Thoracic aorta (tissue), 2 donors: ENCODE measurements around the gene NACC1. TPM values are rescaled to one million over a fixed set of nuclear protein-coding genes. Genes with fewer than 3 reads are reported as not detected.

Experiments used
- ATAC-seq: fragments of 150-250 bp; one replicate; pipeline ENCODE4 v1.8.0; 2017; ENCODE audit warnings: low read depth; ENCODE audit not compliant: insufficient number of reproducible peaks, low FRiP score
- DNase-seq: peaks from one replicate; pipeline ENCODE4 v3.0.0-alpha.2; 2020; ENCODE audit warnings: low spot score
- H3K27ac ChIP-seq, 2 donors: fragments of 200-600 bp; sonication (generic); 1 replicate in 1 of 2; 2 replicates in 1 of 2; pipeline ENCODE4 v1.5.1; 2016; ENCODE audit warnings: mild to moderate bottlenecking in 2 of 2, moderate library complexity in 2 of 2
- H3K27me3 ChIP-seq: fragments of 200-600 bp; sonication (generic); replicated peaks from 2 replicates; pipeline ENCODE4 v1.6.0; 2016; ENCODE audit warnings: mild to moderate bottlenecking; ENCODE audit not compliant: insufficient read depth
- H3K36me3 ChIP-seq: fragments of 200-600 bp; sonication (generic); one replicate; pipeline ENCODE4 v1.5.1; 2016
- H3K4me1 ChIP-seq, 2 donors: fragments of 200-600 bp; sonication (generic); 1 replicate in 1 of 2; 2 replicates in 1 of 2; pipeline versions ENCODE4 v1.5.1 to v1.6.0; 2016; ENCODE audit warnings: low read depth in 2 of 2, mild to moderate bottlenecking in 1 of 2; ENCODE audit not compliant: control insufficient read depth in 1 of 2
- H3K4me3 ChIP-seq: fragments of 200-600 bp; sonication (generic); 2 replicates; pipeline ENCODE4 v1.5.1; 2016; ENCODE audit warnings: mild to moderate bottlenecking
- H3K9me3 ChIP-seq: fragments of 200-600 bp; sonication (generic); 2 replicates; pipeline ENCODE4 v1.5.1; 2016
- total RNA-seq, 2 donors: library from RNA; depleted of rRNA; stranded (reverse); fragments of >200 nt; gene quantifications; one replicate each; pipeline versions ENCODE4 v1.1.0 to v1.2.3, GENCODE V29; 2016
- TF ChIP-seq, protein P1 (sequence below): fragments of 200-600 bp; sonication (generic); IDR thresholded peaks from one replicate; pipeline ENCODE4 v1.5.1; 2019; ENCODE audit warnings: antibody characterized with exemption

Gene NACC1
- total RNA-seq, result 10 to 100 TPM; 27.2 to 28.8 TPM

- peaks cover under 1% of the 10 kb centered on the region for H3K36me3 ChIP-seq
- ATAC-seq (peak; percentile 72), DNase-seq (peak; percentile 60)
- peaks cover 16 to 44% of the 10 kb centered on the region in 2 donors for H3K4me1 ChIP-seq
- peak within 1 kb of the TSS; percentile 56 to 67 for H3K27ac ChIP-seq
- H3K27me3 ChIP-seq, result no peaks in the 10 kb centered on the region
- peak within 1 kb of the TSS; percentile 100 for H3K4me3 ChIP-seq
- H3K9me3 ChIP-seq, result no peaks in the 10 kb centered on the region
- TF ChIP-seq, protein P1, sequence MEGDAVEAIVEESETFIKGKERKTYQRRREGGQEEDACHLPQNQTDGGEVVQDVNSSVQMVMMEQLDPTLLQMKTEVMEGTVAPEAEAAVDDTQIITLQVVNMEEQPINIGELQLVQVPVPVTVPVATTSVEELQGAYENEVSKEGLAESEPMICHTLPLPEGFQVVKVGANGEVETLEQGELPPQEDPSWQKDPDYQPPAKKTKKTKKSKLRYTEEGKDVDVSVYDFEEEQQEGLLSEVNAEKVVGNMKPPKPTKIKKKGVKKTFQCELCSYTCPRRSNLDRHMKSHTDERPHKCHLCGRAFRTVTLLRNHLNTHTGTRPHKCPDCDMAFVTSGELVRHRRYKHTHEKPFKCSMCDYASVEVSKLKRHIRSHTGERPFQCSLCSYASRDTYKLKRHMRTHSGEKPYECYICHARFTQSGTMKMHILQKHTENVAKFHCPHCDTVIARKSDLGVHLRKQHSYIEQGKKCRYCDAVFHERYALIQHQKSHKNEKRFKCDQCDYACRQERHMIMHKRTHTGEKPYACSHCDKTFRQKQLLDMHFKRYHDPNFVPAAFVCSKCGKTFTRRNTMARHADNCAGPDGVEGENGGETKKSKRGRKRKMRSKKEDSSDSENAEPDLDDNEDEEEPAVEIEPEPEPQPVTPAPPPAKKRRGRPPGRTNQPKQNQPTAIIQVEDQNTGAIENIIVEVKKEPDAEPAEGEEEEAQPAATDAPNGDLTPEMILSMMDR, result no peak
Observed at GRCh38 chr19:13117772-13118423, at the start of gene NACC1. TSS of gene NACC1 (plus strand) at chr19:13118264. CDS start at chr19:13135208, 16,944 bp downstream.

DNA sequence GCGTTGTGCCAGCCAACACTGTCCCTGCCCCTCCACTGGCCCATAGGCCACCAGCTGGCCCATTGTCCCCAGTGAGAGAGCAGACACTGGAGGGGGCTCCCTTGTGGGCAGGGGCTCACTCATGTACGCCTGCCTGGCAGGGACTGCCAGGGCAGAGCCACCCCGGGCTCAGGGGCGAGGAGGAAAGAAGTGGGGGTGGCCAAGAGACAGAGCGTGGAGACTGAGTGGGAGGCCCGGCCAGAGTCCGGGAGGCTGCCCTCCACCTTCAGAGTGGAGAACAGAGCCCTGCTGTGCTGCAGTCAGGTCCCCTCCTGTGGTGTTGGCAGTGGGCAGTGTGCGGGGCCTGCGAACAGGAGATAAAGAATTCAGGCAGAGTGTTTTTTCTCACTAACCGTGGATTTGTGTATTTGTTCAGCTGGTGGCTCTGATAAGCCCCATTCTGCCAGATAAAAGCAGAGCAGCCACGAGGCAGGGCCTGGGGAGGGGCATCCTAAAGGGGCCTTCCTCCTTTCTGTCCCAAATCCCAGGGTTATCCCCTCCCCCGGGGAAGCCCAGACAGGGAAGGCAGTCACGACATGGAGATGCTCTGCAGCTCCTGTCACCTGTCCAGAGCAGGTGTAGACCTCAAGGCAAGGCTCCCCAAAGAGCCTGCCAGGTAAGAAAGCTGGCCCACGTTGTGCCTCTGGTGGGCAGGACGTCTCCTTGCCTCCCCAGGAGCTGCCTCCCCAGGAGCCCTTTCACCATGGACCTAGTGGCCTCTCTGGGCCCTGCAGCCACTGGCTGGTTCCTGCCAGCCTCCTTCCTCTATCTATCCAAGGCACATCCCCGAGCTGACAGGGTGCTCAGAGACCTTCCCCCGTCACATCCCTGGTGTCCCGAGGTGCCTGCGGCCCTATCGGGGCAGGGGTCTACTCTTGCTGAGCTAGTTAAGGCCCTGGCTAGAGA, 48.4 kb upstream of the NACC1 start:
- Histone ChIP-seq H3K4me3 (peak overlapping the region; percentile 54), H3K27me3 (no peaks in the 10 kb centered on the region), H3K36me3 (peaks cover 4% of the 10 kb centered on the region), H3K9me3 (no peaks in the 10 kb centered on the region), H3K27ac (peak overlapping the region; percentile 99 to 100), H3K4me1 (peaks cover 50 to 97% of the 10 kb centered on the region in 2 donors)
- ATAC-seq, result no peak
- TF ChIP-seq, protein P1, result peak; percentile 31
- no peak for DNase-seq

GRCh38 chr19:13070425-13071140, 47.5 kb upstream of the NACC1 start:
- peak overlapping the region; percentile 54 for H3K4me3 ChIP-seq

GRCh38 chr19:13071444-13072187, 46.4 kb upstream of the NACC1 start:
- DNase-seq, result no peak
- TF ChIP-seq, protein P1, result no peak
- peaks cover 37 to 95% of the 10 kb centered on the region in 2 donors for H3K4me1 ChIP-seq
- no peak for ATAC-seq
- H3K9me3 ChIP-seq, result no peaks in the 10 kb centered on the region
- H3K4me3 ChIP-seq, result no peak overlapping the region
- H3K27me3 ChIP-seq, result no peaks in the 10 kb centered on the region
- H3K36me3 ChIP-seq, result peaks cover 13% of the 10 kb centered on the region
- peak overlapping the region; percentile 99 to 100 for H3K27ac ChIP-seq

More at GRCh38 chr19:13070425-13071140, 47.5 kb upstream of the NACC1 start:
- peaks cover 41 to 95% of the 10 kb centered on the region in 2 donors for H3K4me1 ChIP-seq
- peaks cover 5% of the 10 kb centered on the region for H3K36me3 ChIP-seq
- ATAC-seq (no peak), DNase-seq (no peak)
- TF ChIP-seq, protein P1, result no peak
- no peaks in the 10 kb centered on the region for H3K27me3 ChIP-seq
- H3K27ac ChIP-seq, result peak overlapping the region; percentile 99 to 100
- no peaks in the 10 kb centered on the region for H3K9me3 ChIP-seq
